HFF-Myc (cell line): ENCODE results near the gene RPL34.

Experiments used
- DNase-seq: peaks from one replicate; pipeline ENCODE4 v3.0.0-alpha.2; 2011; ENCODE audit warnings: low read depth; ENCODE audit errors: extremely low read depth
- H3K4me3 ChIP-seq: replicated peaks from 2 replicates; pipeline ENCODE4 v1.5.1; 2011; ENCODE audit warnings: low read depth, mild to moderate bottlenecking, control low read depth, low read length
- CTCF ChIP-seq: IDR thresholded peaks from 2 replicates; pipeline ENCODE4 v1.5.1; 2012; ENCODE audit warnings: mild to moderate bottlenecking, low read depth, low read length, control low read depth; ENCODE audit errors: missing control alignments

The RPL34 gene

GRCh38 chr4:108651014-108651791 is 30.8 kb downstream of the RPL34 start:
- DNase-seq, result no peak
- peak overlapping the region; percentile 93 for H3K4me3 ChIP-seq
- no peak for TF ChIP-seq CTCF

- no peak for TF ChIP-seq CTCF
- DNase-seq, result no peak
- H3K4me3 ChIP-seq, result no peak overlapping the region
These were observed 42.3 kb downstream of the RPL34 start for GRCh38 chr4:108662629-108663028.

- DNase-seq, result no peak
- no peak for TF ChIP-seq CTCF
- H3K4me3 ChIP-seq, result no peak overlapping the region
These were observed 54.1 kb downstream of the RPL34 start for GRCh38 chr4:108674356-108674977.
